PC-3 (cell line): ENCODE data around the gene SH3RF3.

Source experiments
- CTCF ChIP-seq: fragments of 300-600 bp; sonication (generic); conservative IDR thresholded peaks from 2 replicates; pipeline ENCODE4 v1.5.1; 2017; ENCODE audit warnings: antibody characterized with exemption, low read depth, mild to moderate bottlenecking, low read length
- EZH2phosphoT487 ChIP-seq: fragments of 300-600 bp; sonication (generic); IDR thresholded peaks from 2 replicates; pipeline ENCODE4 v1.6.1; 2018; ENCODE audit warnings: mild to moderate bottlenecking, antibody characterized with exemption, low read length, borderline replicate concordance

GRCh38 chr2:109203246-109204011 lies 74.4 kb downstream of the SH3RF3 start:
- TF ChIP-seq CTCF (no peak), EZH2phosphoT487 (no peak)
